ENCODE data around the gene CRIP2.

Gene CRIP2

DNA sequence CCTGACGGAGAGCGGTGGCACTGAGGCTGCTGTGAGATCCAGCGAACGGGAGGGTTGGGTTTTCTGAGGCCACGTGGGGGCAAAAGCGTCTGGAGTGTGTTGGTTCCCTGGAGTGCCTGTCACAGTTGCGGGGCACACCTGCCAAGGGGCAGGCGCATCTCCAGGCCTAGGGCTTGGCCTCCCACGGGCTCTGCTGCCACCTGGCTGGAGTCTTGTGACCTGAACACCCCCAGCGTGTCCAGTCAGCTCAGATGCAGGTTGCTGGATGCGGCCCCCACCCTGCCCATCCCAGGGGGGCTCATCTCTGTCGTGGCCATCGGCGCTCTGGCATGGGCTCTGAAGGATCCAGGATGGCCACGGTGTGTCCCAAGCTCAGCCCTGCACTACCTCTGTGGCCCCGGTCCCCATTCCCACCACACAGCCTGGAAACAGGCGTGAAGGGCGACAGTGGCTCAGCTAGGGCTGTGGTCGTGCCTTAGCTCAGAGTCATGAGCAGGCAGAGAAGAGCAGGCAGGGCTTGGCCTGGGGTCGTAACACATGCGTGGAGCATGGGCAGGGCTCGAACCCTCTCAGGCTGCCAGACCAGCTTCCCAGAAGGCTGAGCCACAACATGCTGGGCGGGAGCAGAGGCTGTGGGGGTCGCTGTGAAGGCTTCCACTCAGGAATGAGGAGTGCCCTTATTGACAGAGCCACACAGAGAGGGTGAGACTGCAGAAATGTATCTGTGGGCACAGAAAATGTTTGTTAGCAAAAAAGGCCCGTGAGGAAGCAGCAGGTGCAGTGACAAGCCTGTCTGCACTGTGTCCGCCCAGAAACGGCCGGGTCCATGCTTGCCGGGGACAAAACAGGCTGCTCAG lies 23.5 kb upstream of the CRIP2 start:
- TF ChIP-seq EZH2phosphoT487 (IDR thresholded peaks at IDR 0.05; ENCODE audit: borderline replicate concordance, low read length): no peak
- TF ChIP-seq, protein P1, sequence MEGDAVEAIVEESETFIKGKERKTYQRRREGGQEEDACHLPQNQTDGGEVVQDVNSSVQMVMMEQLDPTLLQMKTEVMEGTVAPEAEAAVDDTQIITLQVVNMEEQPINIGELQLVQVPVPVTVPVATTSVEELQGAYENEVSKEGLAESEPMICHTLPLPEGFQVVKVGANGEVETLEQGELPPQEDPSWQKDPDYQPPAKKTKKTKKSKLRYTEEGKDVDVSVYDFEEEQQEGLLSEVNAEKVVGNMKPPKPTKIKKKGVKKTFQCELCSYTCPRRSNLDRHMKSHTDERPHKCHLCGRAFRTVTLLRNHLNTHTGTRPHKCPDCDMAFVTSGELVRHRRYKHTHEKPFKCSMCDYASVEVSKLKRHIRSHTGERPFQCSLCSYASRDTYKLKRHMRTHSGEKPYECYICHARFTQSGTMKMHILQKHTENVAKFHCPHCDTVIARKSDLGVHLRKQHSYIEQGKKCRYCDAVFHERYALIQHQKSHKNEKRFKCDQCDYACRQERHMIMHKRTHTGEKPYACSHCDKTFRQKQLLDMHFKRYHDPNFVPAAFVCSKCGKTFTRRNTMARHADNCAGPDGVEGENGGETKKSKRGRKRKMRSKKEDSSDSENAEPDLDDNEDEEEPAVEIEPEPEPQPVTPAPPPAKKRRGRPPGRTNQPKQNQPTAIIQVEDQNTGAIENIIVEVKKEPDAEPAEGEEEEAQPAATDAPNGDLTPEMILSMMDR (IDR thresholded peaks at IDR 0.05; ENCODE audit: low read depth, low read length, poor library complexity, severe bottlenecking): no peak
- H3K4me1 ChIP-seq (ENCODE audit: control insufficient read depth, low read length): no peaks in the 10 kb centered on the region
- no peaks in the 10 kb centered on the region for H4K20me1 ChIP-seq (ENCODE audit: control insufficient read depth, insufficient read depth, low read depth, low read length)
- peaks cover 55% of the 10 kb centered on the region for H3K36me3 ChIP-seq (ENCODE audit: control insufficient read depth, low read length)
- H3K79me2 ChIP-seq (ENCODE audit: control insufficient read depth, low read length): peaks cover 13% of the 10 kb centered on the region
- H3K9me3 ChIP-seq (ENCODE audit: control insufficient read depth, insufficient read depth, low read length): no peaks in the 10 kb centered on the region
- H3K4me3 ChIP-seq (ENCODE audit: low read length): no peak overlapping the region
- H3K9me2 ChIP-seq (replicated peaks; ENCODE audit: control insufficient read depth, low read length): no peaks in the 10 kb centered on the region
- no peak overlapping the region for H3K4me2 ChIP-seq (ENCODE audit: low read length)
- H3K27me3 ChIP-seq (ENCODE audit: control insufficient read depth, low read length): no peaks in the 10 kb centered on the region
- no peaks in the 10 kb centered on the region for H3F3A ChIP-seq (ENCODE audit: control insufficient read depth, insufficient read depth)
- H3K27ac ChIP-seq (ENCODE audit: low read depth, low read length): no peak overlapping the region

DNA sequence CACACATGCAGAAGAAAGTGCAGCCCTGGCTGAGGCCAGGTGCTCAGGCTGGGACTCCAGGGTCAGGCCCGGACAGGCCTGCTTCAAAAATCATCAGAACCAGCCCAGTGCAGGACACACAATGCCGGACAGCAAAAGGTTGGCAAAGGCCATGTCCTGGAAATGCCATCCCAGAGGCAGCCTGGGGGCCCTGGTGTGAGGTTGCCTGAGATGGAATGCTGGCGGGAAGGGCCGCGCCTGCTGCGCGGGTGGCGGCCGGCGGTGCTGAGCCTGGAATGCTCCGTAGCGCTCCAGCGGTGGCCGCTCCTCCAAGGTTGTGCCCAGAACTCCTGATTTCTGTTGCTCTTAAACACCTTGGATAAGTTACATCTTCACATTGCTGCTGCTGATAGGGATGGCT lies 21.7 kb upstream of the CRIP2 start:
- Histone ChIP-seq H3F3A (ENCODE audit: control insufficient read depth, insufficient read depth) (no peaks in the 10 kb centered on the region), H3K27me3 (ENCODE audit: control insufficient read depth, low read length) (no peaks in the 10 kb centered on the region), H3K27ac (ENCODE audit: low read depth, low read length) (no peak overlapping the region), H4K20me1 (ENCODE audit: control insufficient read depth, insufficient read depth, low read depth, low read length) (no peaks in the 10 kb centered on the region), H3K9me2 (replicated peaks; ENCODE audit: control insufficient read depth, low read length) (no peaks in the 10 kb centered on the region), H3K9me3 (ENCODE audit: control insufficient read depth, insufficient read depth, low read length) (no peaks in the 10 kb centered on the region), H3K4me2 (ENCODE audit: low read length) (no peak overlapping the region), H3K4me1 (ENCODE audit: control insufficient read depth, low read length) (no peaks in the 10 kb centered on the region), H3K36me3 (ENCODE audit: control insufficient read depth, low read length) (peaks cover 64% of the 10 kb centered on the region), H3K4me3 (ENCODE audit: low read length) (no peak overlapping the region), H3K79me2 (ENCODE audit: control insufficient read depth, low read length) (peaks cover 8% of the 10 kb centered on the region)
- TF ChIP-seq, protein P1 (IDR thresholded peaks at IDR 0.05; ENCODE audit: low read depth, low read length, poor library complexity, severe bottlenecking): no peak
- no peak for TF ChIP-seq EZH2phosphoT487 (IDR thresholded peaks at IDR 0.05; ENCODE audit: borderline replicate concordance, low read length)

DNA sequence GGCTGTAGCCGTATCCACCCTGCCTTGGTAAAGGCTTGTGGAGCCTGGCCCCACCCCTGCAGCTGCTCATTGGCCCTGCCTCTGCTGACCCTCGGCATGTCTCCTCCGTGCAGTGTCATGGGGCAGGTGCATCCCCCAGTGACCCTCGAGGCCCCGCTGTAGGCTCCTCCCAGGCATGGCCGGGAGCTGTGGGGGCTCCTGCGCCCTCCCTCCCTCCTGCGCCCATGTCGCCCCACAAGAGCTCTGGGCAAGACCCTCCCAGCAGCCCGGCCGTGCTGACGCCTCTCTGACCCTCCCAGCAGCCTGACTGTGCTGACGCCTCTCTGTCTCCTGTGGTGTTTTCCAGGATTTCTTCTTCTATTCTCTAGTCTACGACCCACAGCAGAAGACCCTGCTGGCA lies 20.8 kb upstream of the CRIP2 start:
- no peak overlapping the region for H3K4me2 ChIP-seq (ENCODE audit: low read length)
- peaks cover 4% of the 10 kb centered on the region; the same call in 1 of the 2 replicates for H3K79me2 ChIP-seq (ENCODE audit: control insufficient read depth, low read length)
- H3K36me3 ChIP-seq (ENCODE audit: control insufficient read depth, low read length): peaks cover 66% of the 10 kb centered on the region
- no peak for TF ChIP-seq EZH2phosphoT487 (IDR thresholded peaks at IDR 0.05; ENCODE audit: borderline replicate concordance, low read length)
- TF ChIP-seq, protein P1 (IDR thresholded peaks at IDR 0.05; ENCODE audit: low read depth, low read length, poor library complexity, severe bottlenecking): no peak
- H3F3A ChIP-seq (ENCODE audit: control insufficient read depth, insufficient read depth): no peaks in the 10 kb centered on the region
- no peaks in the 10 kb centered on the region for H3K9me2 ChIP-seq (replicated peaks; ENCODE audit: control insufficient read depth, low read length)
- H3K4me3 ChIP-seq (ENCODE audit: low read length): no peak overlapping the region
- no peaks in the 10 kb centered on the region for H3K9me3 ChIP-seq (ENCODE audit: control insufficient read depth, insufficient read depth, low read length)
- H4K20me1 ChIP-seq (ENCODE audit: control insufficient read depth, insufficient read depth, low read depth, low read length): no peaks in the 10 kb centered on the region
- H3K27me3 ChIP-seq (ENCODE audit: control insufficient read depth, low read length): no peaks in the 10 kb centered on the region
- no peak overlapping the region for H3K27ac ChIP-seq (ENCODE audit: low read depth, low read length)
- no peaks in the 10 kb centered on the region for H3K4me1 ChIP-seq (ENCODE audit: control insufficient read depth, low read length)
